Gastroesophageal sphincter (tissue), 4 donors: ENCODE results near the gene CCDC181. TPM values are rescaled to one million over a fixed set of nuclear protein-coding genes. Genes with fewer than 3 reads are reported as not detected.

ENCODE experiments used
- ATAC-seq: fragments of 150-250 bp; one replicate; pipeline ENCODE4 v1.9.1; 2016; ENCODE audit warnings: mild to moderate bottlenecking, moderate library complexity
- H3K27ac ChIP-seq, 4 donors: fragments of 200-600 bp; sonication (generic) in 3 of 4; 1 replicate in 3 of 4; 2 replicates in 1 of 4; pipeline ENCODE4 v1.5.1; 2016 to 2019
- H3K27me3 ChIP-seq: fragments of 200-600 bp; sonication (generic); one replicate; pipeline ENCODE4 v1.5.1; 2019
- H3K36me3 ChIP-seq, 2 donors: fragments of 200-600 bp; sonication (generic); one replicate each; pipeline ENCODE4 v1.5.1; 2019; ENCODE audit warnings: control low read depth in 1 of 2
- H3K4me1 ChIP-seq, 3 donors: fragments of 200-600 bp; sonication (generic); 1 replicate in 2 of 3; 2 replicates in 1 of 3; pipeline ENCODE4 v1.5.1; 2016 to 2019; ENCODE audit warnings: control low read depth in 2 of 3
- H3K4me3 ChIP-seq, 2 donors: fragments of 200-600 bp; sonication (generic); one replicate each; pipeline ENCODE4 v1.5.1; 2019; ENCODE audit warnings: mild to moderate bottlenecking in 1 of 2, moderate library complexity in 1 of 2
- H3K9me3 ChIP-seq, 3 donors: fragments of 200-600 bp; sonication (generic); one replicate each; pipeline ENCODE4 v1.5.1; 2017 to 2019; ENCODE audit warnings: control low read depth in 2 of 3
- EP300 ChIP-seq: sonication (generic); formaldehyde crosslinking; IDR thresholded peaks from one replicate; pipeline ENCODE4 v1.6.1; 2017; ENCODE audit warnings: antibody characterized with exemption, mild to moderate bottlenecking
- POLR2A ChIP-seq, 2 donors: fragments of 450-650 bp; IDR thresholded peaks; one replicate each; pipeline ENCODE4 v1.6.1; 2017; ENCODE audit warnings: antibody characterized with exemption in 2 of 2, mild to moderate bottlenecking in 2 of 2, moderate library complexity in 1 of 2
- POLR2AphosphoS5 ChIP-seq: sonication (generic); formaldehyde crosslinking; IDR thresholded peaks from one replicate; pipeline ENCODE4 v1.6.1; 2017; ENCODE audit warnings: antibody characterized with exemption
- WGBS, 2 donors: methylation state at CpG; one replicate each; pipeline ENCODE4 v1.1.5; 2018; ENCODE audit warnings: low coverage in 1 of 2; 5-methylcytosine and 5-hydroxymethylcytosine counted together
- total RNA-seq, 4 donors: library from RNA; depleted of rRNA; stranded (reverse); fragments of >200 nt; gene quantifications; one replicate each; pipeline ENCODE4 v1.1.0, GENCODE V29; 2016
- TF ChIP-seq, protein P1 (sequence below), 4 experiments: fragments of 200-600 bp in 2 of 4; fragments of 450-650 bp in 2 of 4; sonication (generic) in 1 of 4; IDR thresholded peaks; one replicate each; pipeline ENCODE4 v1.5.1; 2017 to 2019; ENCODE audit warnings: antibody characterized with exemption in 4 of 4, mild to moderate bottlenecking in 2 of 4, moderate library complexity in 2 of 4

CCDC181 gene
- total RNA-seq, 4 donors from 2014 or later = 1.2 to 2.6 (median 1.7) TPM

DNA sequence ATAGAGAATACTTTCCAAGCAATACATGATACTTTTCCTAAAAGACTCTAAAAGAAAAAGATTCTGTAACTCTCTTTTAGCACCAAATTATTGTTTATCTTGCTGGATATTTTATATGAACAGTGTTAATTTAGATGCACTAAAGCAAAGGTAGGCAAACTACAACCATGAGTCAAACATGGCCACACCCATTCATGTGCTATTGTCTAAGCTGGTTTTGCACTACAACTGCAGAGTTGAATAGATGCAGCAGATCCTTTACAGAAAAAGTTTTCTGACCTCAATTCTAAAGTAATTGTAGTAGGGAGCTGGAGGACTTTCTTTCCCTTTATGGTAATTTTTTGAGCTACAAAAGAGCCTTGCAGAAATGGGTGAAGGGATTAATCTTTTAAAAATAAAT, 39.9 kb downstream of the CCDC181 start:
- no peak for ATAC-seq
- H3K4me1 ChIP-seq = no peaks in the 10 kb centered on the region
- H3K36me3 ChIP-seq = peaks cover 0 to 93% of the 10 kb centered on the region in 2 donors

DNA sequence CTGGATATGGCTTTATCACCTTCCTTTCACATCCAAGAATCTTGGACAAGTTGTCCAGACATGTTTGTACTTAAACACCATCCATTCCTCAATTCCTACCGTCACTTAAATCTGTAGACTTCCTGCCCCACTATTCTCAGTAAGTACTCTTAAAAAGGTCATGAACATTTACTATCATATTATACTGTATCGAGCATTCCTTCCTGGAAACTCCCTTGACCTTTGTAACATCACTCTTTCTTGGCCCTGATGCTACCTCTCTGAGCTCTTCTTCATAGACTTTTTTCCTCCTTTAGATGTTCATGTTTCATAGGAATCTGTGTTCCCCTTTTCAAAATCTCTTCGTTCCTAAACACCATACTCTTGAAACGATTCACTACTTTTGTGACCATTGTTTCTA, 43.8 kb downstream of the CCDC181 start:
- Histone ChIP-seq H3K27me3 (no peaks in the 10 kb centered on the region), H3K36me3 (peaks cover 0 to 90% of the 10 kb centered on the region in 2 donors), H3K4me1 (no peaks in the 10 kb centered on the region), H3K4me3 (no peak overlapping the region), H3K9me3 (no peaks in the 10 kb centered on the region), H3K27ac (no peak overlapping the region)
- TF ChIP-seq, protein P1, sequence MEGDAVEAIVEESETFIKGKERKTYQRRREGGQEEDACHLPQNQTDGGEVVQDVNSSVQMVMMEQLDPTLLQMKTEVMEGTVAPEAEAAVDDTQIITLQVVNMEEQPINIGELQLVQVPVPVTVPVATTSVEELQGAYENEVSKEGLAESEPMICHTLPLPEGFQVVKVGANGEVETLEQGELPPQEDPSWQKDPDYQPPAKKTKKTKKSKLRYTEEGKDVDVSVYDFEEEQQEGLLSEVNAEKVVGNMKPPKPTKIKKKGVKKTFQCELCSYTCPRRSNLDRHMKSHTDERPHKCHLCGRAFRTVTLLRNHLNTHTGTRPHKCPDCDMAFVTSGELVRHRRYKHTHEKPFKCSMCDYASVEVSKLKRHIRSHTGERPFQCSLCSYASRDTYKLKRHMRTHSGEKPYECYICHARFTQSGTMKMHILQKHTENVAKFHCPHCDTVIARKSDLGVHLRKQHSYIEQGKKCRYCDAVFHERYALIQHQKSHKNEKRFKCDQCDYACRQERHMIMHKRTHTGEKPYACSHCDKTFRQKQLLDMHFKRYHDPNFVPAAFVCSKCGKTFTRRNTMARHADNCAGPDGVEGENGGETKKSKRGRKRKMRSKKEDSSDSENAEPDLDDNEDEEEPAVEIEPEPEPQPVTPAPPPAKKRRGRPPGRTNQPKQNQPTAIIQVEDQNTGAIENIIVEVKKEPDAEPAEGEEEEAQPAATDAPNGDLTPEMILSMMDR (IDR thresholded peaks at IDR 0.05) = no peak
- no peak for TF ChIP-seq POLR2AphosphoS5
- no peak for TF ChIP-seq EP300
- TF ChIP-seq POLR2A (IDR thresholded peaks at IDR 0.05) = no peak
- 73 to 79% methylated on average over 4 of the region's 4 CpGs for WGBS, 2 donors
- no peak for ATAC-seq

More for the DNA sequence above, 39.9 kb downstream of the CCDC181 start:
- TF ChIP-seq POLR2A (IDR thresholded peaks at IDR 0.05) (no peak), POLR2AphosphoS5 (no peak), EP300 (no peak)
- TF ChIP-seq, protein P1 (IDR thresholded peaks at IDR 0.05) = no peak
- no peaks in the 10 kb centered on the region for H3K9me3 ChIP-seq
- no peak overlapping the region for H3K27ac ChIP-seq
- H3K4me3 ChIP-seq = no peak overlapping the region
- H3K27me3 ChIP-seq = no peaks in the 10 kb centered on the region

DNA sequence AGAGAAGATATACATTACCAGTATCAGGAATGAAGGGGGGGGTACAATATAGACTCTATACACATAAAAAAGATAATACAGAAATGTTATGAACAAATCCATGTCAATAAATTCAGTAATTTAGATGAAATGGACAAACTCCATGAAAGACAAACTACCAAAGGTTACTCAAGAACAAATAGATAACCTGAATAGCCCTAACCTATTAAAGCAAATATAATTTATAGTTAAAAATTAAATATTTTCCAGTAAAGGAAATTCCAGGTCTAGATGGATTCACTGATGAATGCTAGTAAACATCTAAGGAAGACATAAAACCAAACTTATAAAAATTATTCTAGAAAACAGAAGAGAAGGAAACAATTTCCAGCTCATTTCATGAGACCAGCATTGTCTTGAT, 46.1 kb downstream of the CCDC181 start:
- Histone ChIP-seq H3K27ac (no peak overlapping the region), H3K36me3 (peaks cover 0 to 91% of the 10 kb centered on the region in 2 donors), H3K4me3 (no peak overlapping the region), H3K27me3 (no peaks in the 10 kb centered on the region), H3K9me3 (no peaks in the 10 kb centered on the region), H3K4me1 (no peaks in the 10 kb centered on the region)
- TF ChIP-seq, protein P1 (IDR thresholded peaks at IDR 0.05) = no peak
- no peak for TF ChIP-seq POLR2AphosphoS5
- no peak for TF ChIP-seq EP300
- no peak for TF ChIP-seq POLR2A (IDR thresholded peaks at IDR 0.05)
- no peak for ATAC-seq

DNA sequence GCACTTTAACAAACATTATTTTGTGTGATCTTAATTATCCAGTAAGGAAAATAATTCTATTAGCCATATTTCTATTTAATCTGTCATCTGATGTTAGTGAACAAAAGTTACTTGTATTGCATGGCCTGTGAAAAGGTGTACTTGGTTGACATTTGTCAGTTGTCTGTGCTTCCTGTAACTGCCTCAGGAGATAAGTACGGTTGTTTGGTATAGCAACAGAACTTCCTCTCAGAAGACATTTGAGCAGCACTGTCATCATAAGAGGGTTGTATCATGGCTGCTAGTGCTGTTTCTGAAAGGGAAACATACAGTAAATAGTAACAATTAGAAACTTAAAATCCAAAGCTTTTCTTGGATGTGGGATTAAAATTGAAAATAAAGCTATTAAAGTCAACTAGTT, 55.9 kb downstream of the CCDC181 start:
- ATAC-seq = no peak
- Histone ChIP-seq H3K9me3 (no peaks in the 10 kb centered on the region), H3K27ac (no peak overlapping the region), H3K4me3 (no peak overlapping the region), H3K4me1 (peaks cover 10 to 35% (median 14%) of the 10 kb centered on the region in 3 donors), H3K36me3 (peaks cover 7 to 43% of the 10 kb centered on the region in 2 donors), H3K27me3 (no peaks in the 10 kb centered on the region)
- no peak for TF ChIP-seq POLR2A (IDR thresholded peaks at IDR 0.05)
- TF ChIP-seq, protein P1 (IDR thresholded peaks at IDR 0.05) = no peak
- no peak for TF ChIP-seq EP300
- TF ChIP-seq POLR2AphosphoS5 = no peak
- WGBS, 2 donors = 64% methylated on average over 1 of the region's 1 CpG; no CpG with 5 or more reads in 1 of the 2 donors

DNA sequence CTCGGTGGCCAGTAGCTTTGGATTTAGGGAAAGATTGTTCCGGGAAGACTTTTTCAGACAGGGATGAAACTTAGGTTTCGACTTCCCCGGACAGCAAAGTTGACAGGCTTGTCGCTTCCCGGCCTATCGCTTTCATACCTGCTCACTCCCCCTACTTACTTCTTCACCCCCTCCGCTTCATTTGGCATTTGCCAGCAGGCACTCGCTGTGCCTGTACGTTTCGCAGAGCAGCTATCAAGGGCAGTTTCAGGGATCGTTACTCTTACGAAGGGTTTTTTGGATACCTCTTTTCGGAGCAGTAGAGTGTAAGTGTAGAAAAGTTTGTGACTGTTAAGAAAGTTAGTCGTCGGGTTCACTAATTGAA, 58.9 kb downstream of the CCDC181 start:
- peak overlapping the region; percentile 82 to 85 (median 83) for H3K27ac ChIP-seq
- H3K9me3 ChIP-seq = no peaks in the 10 kb centered on the region
- TF ChIP-seq POLR2A (IDR thresholded peaks at IDR 0.05) (no peak), POLR2AphosphoS5 (no peak), EP300 (no peak)
- TF ChIP-seq, protein P1 (IDR thresholded peaks at IDR 0.05) = no peak
- WGBS, 2 donors = 0% methylated on average over 10 to 16 of the region's 16 CpGs
- peak overlapping the region; percentile 66 to 100 for H3K4me3 ChIP-seq
- H3K27me3 ChIP-seq = no peaks in the 10 kb centered on the region
- ATAC-seq = no peak
- H3K36me3 ChIP-seq = peaks cover 7 to 36% of the 10 kb centered on the region in 2 donors
- H3K4me1 ChIP-seq = peaks cover 10 to 41% (median 15%) of the 10 kb centered on the region in 3 donors
